Ramos (cell line): ENCODE results near the gene ADAM21.
"Not testable (repeated sequence)": the region's sequence is repeated elsewhere in the genome, so short reads cannot be mapped to it uniquely, and the experiment has no call there.

Experiments
- in situ Hi-C: fragments of 300-500 bp; cut with MboI; formaldehyde crosslinking; loops from one replicate; pipeline ENCODE4 v1.14.3; 2022; ENCODE audit warnings: low sequenced_read_pairs; ENCODE audit not compliant: unreplicated experiment

The ADAM21 gene

GRCh38 chr14:70451874-70452273, at the start of gene ADAM21:
Gene ADAM21, plus strand, starts transcription at chr14:70452174. Its CDS starts 5,326 bp downstream, at chr14:70457500.
- in situ Hi-C loops, result no loop called here

- in situ Hi-C loops, result not testable (repeated sequence)
Observed at GRCh38 chr14:70403335-70403734, 48.6 kb upstream of the ADAM21 start.

GRCh38 chr14:70406216-70406615, 45.8 kb upstream of the ADAM21 start:
- in situ Hi-C loops, result not testable (repeated sequence)

- in situ Hi-C loops, result no loop called here
Observed at GRCh38 chr14:70407621-70408020, 44.4 kb upstream of the ADAM21 start.

- in situ Hi-C loops, result no loop called here
Observed at GRCh38 chr14:70415788-70416187, 36.2 kb upstream of the ADAM21 start.

- in situ Hi-C loops, result no loop called here
Observed at GRCh38 chr14:70416338-70416724, 35.6 kb upstream of the ADAM21 start.

GRCh38 chr14:70416725-70417349, 35.1 kb upstream of the ADAM21 start, which contains the start of gene SYNJ2BP:
Gene SYNJ2BP, minus strand, starts transcription at chr14:70417090. Its CDS starts 127 bp downstream, at chr14:70416963.
- in situ Hi-C loops, result no loop called here

GRCh38 chr14:70419270-70419931, 32.6 kb upstream of the ADAM21 start:
- in situ Hi-C loops, result not testable (repeated sequence)

- in situ Hi-C loops, result no loop called here
Observed at GRCh38 chr14:70422538-70422937, 29.4 kb upstream of the ADAM21 start.

- in situ Hi-C loops, result no loop called here
Observed at GRCh38 chr14:70425354-70425753, 26.6 kb upstream of the ADAM21 start.

- in situ Hi-C loops, result not testable (repeated sequence)
Observed at GRCh38 chr14:70426555-70426954, 25.4 kb upstream of the ADAM21 start.

GRCh38 chr14:70436867-70437266, 15.1 kb upstream of the ADAM21 start:
- in situ Hi-C loops, result no loop called here

- in situ Hi-C loops, result no loop called here
Observed at GRCh38 chr14:70441641-70442040, 10.3 kb upstream of the ADAM21 start.

GRCh38 chr14:70442750-70443149, 9.2 kb upstream of the ADAM21 start:
- in situ Hi-C loops, result no loop called here

GRCh38 chr14:70448633-70449340, 3.2 kb upstream of the ADAM21 start:
- in situ Hi-C loops, result no loop called here

GRCh38 chr14:70454731-70455130, 2.8 kb downstream of the ADAM21 start:
- in situ Hi-C loops, result no loop called here

GRCh38 chr14:70468731-70469130, 16.8 kb downstream of the ADAM21 start:
- in situ Hi-C loops, result no loop called here

GRCh38 chr14:70470863-70471563, 19.0 kb downstream of the ADAM21 start:
- in situ Hi-C loops, result not testable (repeated sequence)

GRCh38 chr14:70472253-70473159, 20.5 kb downstream of the ADAM21 start:
- in situ Hi-C loops, result no loop called here

- in situ Hi-C loops, result no loop called here
Observed at GRCh38 chr14:70473825-70474224, 21.9 kb downstream of the ADAM21 start.
